Measurements from ENCODE around the gene CHD5. TPM values are rescaled to one million over a fixed set of nuclear protein-coding genes. Genes with fewer than 3 reads are reported as not detected.

CHD5 gene
- polyA plus RNA-seq, 2 of the 4 experiments (the other 2 are of a cell fraction) = 0.21 to 0.66 TPM

GRCh38 chr1:6123083-6123482 lies 57.0 kb downstream of the CHD5 start:
- DNase-seq (ENCODE audit: low read depth in 1 of 2, low spot score in 1 of 2) (no peak), FAIRE-seq (no peak), ATAC-seq (no peak)
- Histone ChIP-seq H3K4me2 (no peak overlapping the region), H3K4me3 (no peak overlapping the region), H3K9me3 (no peaks in the 10 kb centered on the region), H3K4me1 (peaks cover 3% of the 10 kb centered on the region; the same call in 2 of the 3 replicates), H3K27ac (no peak overlapping the region)
- 77% methylated on average over 7 of the region's 7 CpGs for WGBS (ENCODE audit: missing lambda C conversion rate)
- CTCF ChIA-PET = no interaction called here
- TF ChIP-seq CEBPB (IDR thresholded peaks at IDR 0.05) (peak in 1 of 2 experiments; percentile 61; a peak in 2 of 4 replicates), ZNF302 (CRISPR knock-in tag; IDR thresholded peaks at IDR 0.05) (no peak)
- POLR2A ChIA-PET = no interaction called here

DNA sequence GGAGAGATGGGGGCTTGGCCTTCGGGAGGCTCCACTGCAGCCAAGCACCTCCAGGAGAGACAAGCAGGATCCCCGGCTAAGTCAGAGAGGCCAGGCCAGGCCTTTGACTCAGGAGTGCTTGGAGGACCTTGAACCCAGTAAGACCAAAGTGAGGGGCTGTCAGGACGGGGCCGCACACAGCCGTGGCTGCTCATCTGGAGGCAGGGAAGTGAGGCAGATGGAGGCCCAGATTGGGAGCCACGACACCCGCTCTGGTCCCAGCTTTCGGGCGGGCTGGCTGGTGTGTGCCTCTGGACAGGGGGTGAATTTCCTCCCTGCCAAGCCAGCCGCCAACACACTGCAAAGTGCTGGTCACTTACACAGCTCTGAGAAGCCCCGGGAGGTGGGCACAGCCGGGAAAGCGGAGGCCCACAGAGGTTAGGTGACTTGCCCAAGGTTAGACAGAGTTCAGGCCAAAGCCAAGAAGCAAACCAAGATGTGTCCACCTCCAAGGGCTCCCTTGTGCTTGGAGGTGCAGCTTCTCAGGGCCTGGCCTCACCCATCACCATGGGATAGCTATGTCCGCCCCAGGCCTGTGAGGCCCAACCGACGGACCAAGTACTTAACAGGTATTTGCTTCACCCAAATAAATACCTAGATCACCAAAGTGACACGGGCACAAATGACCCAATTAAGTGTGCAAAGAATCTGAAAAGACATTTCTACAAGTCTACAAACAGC lies 58.3 kb downstream of the CHD5 start:
- whole genome bisulfite sequencing (ENCODE audit: missing lambda C conversion rate) = 88% methylated on average over 15 of the region's 17 CpGs
- DNase-seq (ENCODE audit: low read depth in 1 of 2, low spot score in 1 of 2) = no peak
- ChIA-PET CTCF (interaction anchor here (1.0 kb wide), 1 partner anchor 50 kb away, joined by 4 read pairs; no protein-coding TSS in a partner anchor), POLR2A (no interaction called here)
- H3K4me1 ChIP-seq = no peaks in the 10 kb centered on the region
- H3K4me2 ChIP-seq = no peak overlapping the region
- H3K27ac ChIP-seq = no peak overlapping the region
- no peak for FAIRE-seq
- H3K9me3 ChIP-seq = peaks cover 1% of the 10 kb centered on the region; the same call in 1 of the 3 replicates
- no peak overlapping the region for H3K4me3 ChIP-seq
- no peak for ATAC-seq
- TF ChIP-seq BCL3 (IDR thresholded peaks at IDR 0.05) (no peak), TFCP2L1 (CRISPR knock-in tag; IDR thresholded peaks at IDR 0.05) (no peak), RFX5 (IDR thresholded peaks at IDR 0.05) (no peak), HMGXB4 (CRISPR knock-in tag; IDR thresholded peaks at IDR 0.05; ENCODE audit: borderline replicate concordance) (no peak), MAFK (IDR thresholded peaks at IDR 0.05; ENCODE audit: partially characterized antibody) (no peak), SMC3 (IDR thresholded peaks at IDR 0.05) (no peak), FOSL2 (IDR thresholded peaks at IDR 0.05) (no peak), FOSL2 (CRISPR knock-in tag; IDR thresholded peaks at IDR 0.05) (no peak), JUN (IDR thresholded peaks at IDR 0.05) (no peak), FOSB (CRISPR knock-in tag; IDR thresholded peaks at IDR 0.05) (no peak), ZNF302 (CRISPR knock-in tag; IDR thresholded peaks at IDR 0.05) (no peak), RARB (CRISPR knock-in tag; IDR thresholded peaks at IDR 0.05) (no peak), FOXS1 (CRISPR knock-in tag; IDR thresholded peaks at IDR 0.05) (no peak), CEBPB (IDR thresholded peaks at IDR 0.05) (no peak), ESRRA (IDR thresholded peaks at IDR 0.05; ENCODE audit: borderline replicate concordance, low read length) (no peak)
- TF ChIP-seq, protein P1, sequence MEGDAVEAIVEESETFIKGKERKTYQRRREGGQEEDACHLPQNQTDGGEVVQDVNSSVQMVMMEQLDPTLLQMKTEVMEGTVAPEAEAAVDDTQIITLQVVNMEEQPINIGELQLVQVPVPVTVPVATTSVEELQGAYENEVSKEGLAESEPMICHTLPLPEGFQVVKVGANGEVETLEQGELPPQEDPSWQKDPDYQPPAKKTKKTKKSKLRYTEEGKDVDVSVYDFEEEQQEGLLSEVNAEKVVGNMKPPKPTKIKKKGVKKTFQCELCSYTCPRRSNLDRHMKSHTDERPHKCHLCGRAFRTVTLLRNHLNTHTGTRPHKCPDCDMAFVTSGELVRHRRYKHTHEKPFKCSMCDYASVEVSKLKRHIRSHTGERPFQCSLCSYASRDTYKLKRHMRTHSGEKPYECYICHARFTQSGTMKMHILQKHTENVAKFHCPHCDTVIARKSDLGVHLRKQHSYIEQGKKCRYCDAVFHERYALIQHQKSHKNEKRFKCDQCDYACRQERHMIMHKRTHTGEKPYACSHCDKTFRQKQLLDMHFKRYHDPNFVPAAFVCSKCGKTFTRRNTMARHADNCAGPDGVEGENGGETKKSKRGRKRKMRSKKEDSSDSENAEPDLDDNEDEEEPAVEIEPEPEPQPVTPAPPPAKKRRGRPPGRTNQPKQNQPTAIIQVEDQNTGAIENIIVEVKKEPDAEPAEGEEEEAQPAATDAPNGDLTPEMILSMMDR (IDR thresholded peaks at IDR 0.05) = no peak
- TF ChIP-seq, protein P2, sequence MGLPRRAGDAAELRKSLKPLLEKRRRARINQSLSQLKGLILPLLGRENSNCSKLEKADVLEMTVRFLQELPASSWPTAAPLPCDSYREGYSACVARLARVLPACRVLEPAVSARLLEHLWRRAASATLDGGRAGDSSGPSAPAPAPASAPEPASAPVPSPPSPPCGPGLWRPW (IDR thresholded peaks at IDR 0.05) = no peak
- TF ChIP-seq, protein P3, sequence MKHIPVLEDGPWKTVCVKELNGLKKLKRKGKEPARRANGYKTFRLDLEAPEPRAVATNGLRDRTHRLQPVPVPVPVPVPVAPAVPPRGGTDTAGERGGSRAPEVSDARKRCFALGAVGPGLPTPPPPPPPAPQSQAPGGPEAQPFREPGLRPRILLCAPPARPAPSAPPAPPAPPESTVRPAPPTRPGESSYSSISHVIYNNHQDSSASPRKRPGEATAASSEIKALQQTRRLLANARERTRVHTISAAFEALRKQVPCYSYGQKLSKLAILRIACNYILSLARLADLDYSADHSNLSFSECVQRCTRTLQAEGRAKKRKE (CRISPR knock-in tag; IDR thresholded peaks at IDR 0.05; ENCODE audit: low read depth) = no peak
